Neural crest cell (in vitro differentiated cells): ENCODE data around the gene RAE1. TPM values are rescaled to one million over a fixed set of nuclear protein-coding genes. Genes with fewer than 3 reads are reported as not detected.

ENCODE experiments used
- DNase-seq: peaks from one replicate; pipeline ENCODE4 v3.0.0; 2021; ENCODE audit warnings: low read depth, mixed read lengths, low spot score
- H3K27ac Mint-ChIP-seq: one replicate; pipeline ENCODE4 v1.8.0; 2021; ENCODE audit warnings: mild to moderate bottlenecking, mixed read lengths; ENCODE audit not compliant: unreplicated experiment
- H3K27me3 Mint-ChIP-seq: 2 replicates; pipeline ENCODE4 v1.8.0; 2021; ENCODE audit warnings: low read depth, mild to moderate bottlenecking, mixed read lengths
- H3K36me3 Mint-ChIP-seq: 2 replicates; pipeline ENCODE4 v1.8.0; 2021; ENCODE audit warnings: low read depth, mild to moderate bottlenecking, mixed read lengths
- H3K4me1 Mint-ChIP-seq: 2 replicates; pipeline ENCODE4 v1.8.0; 2021; ENCODE audit warnings: mixed read lengths
- H3K4me3 Mint-ChIP-seq: one replicate; pipeline ENCODE4 v1.8.0; 2021; ENCODE audit warnings: mild to moderate bottlenecking, mixed read lengths
- H3K9me3 Mint-ChIP-seq: 2 replicates; pipeline ENCODE4 v1.8.0; 2021; ENCODE audit warnings: mixed read lengths
- total RNA-seq: library from RNA; stranded (reverse); gene quantifications from 2 replicates; pipeline ENCODE4 v1.2.1, GENCODE V29; 2021
- TF ChIP-seq, protein P1 (sequence below): fragments of 200-600 bp; sonication (generic); conservative IDR thresholded peaks from 2 replicates; pipeline ENCODE4 v1.5.0; 2021; ENCODE audit warnings: antibody characterized with exemption, mild to moderate bottlenecking

RAE1 gene
- total RNA-seq, 1 donor from 2014 or later, result 57.0 TPM

DNA sequence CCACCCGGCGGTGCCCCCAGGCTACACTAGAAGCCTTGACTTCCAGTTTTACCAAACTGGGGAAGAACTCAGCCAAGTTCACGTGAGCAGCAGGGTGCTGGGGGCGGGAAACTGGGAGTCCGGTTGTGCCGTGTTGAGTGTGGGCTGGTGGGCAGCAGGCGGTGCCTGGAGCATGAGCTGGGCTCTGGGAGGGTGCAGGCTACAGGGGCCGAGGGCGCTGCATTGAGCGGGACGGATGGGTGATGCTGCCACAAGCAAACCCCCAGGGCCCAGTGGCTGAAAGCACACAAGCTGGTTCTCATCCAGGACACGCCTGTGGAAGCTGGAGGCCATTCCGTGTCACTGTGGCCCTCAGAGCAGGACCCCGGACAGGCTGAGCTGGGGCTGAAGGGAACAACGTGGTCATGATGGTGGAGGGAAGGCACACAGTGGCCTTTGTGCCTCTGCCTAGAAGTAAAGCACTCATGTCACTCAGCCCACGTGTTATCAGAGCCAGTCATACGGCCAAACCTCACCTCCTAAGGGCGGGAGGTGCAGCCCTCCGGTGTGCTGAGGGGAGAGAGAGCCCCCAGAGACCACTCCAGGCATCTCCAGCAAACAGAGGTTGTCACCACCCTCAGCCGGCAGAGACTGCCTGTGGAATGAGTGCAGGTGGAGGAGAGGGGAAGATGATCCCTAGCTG lies 69.7 kb downstream of the RAE1 start:
- Mint-ChIP-seq H3K27me3 (no peaks in the 10 kb centered on the region), H3K27ac (no peak overlapping the region), H3K36me3 (no peaks in the 10 kb centered on the region), H3K4me3 (no peak overlapping the region), H3K4me1 (peaks cover 7% of the 10 kb centered on the region), H3K9me3 (no peaks in the 10 kb centered on the region)
- no peak for DNase-seq
- TF ChIP-seq, protein P1, sequence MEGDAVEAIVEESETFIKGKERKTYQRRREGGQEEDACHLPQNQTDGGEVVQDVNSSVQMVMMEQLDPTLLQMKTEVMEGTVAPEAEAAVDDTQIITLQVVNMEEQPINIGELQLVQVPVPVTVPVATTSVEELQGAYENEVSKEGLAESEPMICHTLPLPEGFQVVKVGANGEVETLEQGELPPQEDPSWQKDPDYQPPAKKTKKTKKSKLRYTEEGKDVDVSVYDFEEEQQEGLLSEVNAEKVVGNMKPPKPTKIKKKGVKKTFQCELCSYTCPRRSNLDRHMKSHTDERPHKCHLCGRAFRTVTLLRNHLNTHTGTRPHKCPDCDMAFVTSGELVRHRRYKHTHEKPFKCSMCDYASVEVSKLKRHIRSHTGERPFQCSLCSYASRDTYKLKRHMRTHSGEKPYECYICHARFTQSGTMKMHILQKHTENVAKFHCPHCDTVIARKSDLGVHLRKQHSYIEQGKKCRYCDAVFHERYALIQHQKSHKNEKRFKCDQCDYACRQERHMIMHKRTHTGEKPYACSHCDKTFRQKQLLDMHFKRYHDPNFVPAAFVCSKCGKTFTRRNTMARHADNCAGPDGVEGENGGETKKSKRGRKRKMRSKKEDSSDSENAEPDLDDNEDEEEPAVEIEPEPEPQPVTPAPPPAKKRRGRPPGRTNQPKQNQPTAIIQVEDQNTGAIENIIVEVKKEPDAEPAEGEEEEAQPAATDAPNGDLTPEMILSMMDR, result no peak

- H3K4me3 Mint-ChIP-seq, result no peak overlapping the region
- H3K4me1 Mint-ChIP-seq, result peaks cover 12% of the 10 kb centered on the region
- H3K36me3 Mint-ChIP-seq, result no peaks in the 10 kb centered on the region
- no peaks in the 10 kb centered on the region for H3K27me3 Mint-ChIP-seq
- no peak for DNase-seq
- TF ChIP-seq, protein P1, result no peak
- H3K9me3 Mint-ChIP-seq, result no peaks in the 10 kb centered on the region
- no peak overlapping the region for H3K27ac Mint-ChIP-seq
Observed at GRCh38 chr20:57421253-57422220, 70.5 kb downstream of the RAE1 start.

GRCh38 chr20:57422254-57422653 lies 71.2 kb downstream of the RAE1 start:
- Mint-ChIP-seq H3K9me3 (no peaks in the 10 kb centered on the region), H3K4me3 (no peak overlapping the region), H3K4me1 (peaks cover 12% of the 10 kb centered on the region), H3K27me3 (no peaks in the 10 kb centered on the region), H3K36me3 (no peaks in the 10 kb centered on the region), H3K27ac (no peak overlapping the region)
- TF ChIP-seq, protein P1, result no peak
- DNase-seq, result no peak

- H3K36me3 Mint-ChIP-seq, result no peaks in the 10 kb centered on the region
- TF ChIP-seq, protein P1, result no peak
- no peaks in the 10 kb centered on the region for H3K27me3 Mint-ChIP-seq
- no peak overlapping the region for H3K27ac Mint-ChIP-seq
- H3K4me1 Mint-ChIP-seq, result peaks cover 9% of the 10 kb centered on the region
- no peak overlapping the region for H3K4me3 Mint-ChIP-seq
- DNase-seq, result no peak
- no peaks in the 10 kb centered on the region for H3K9me3 Mint-ChIP-seq
Observed at GRCh38 chr20:57425150-57426013, 74.3 kb downstream of the RAE1 start.

- no peak for DNase-seq
- Mint-ChIP-seq H3K27me3 (no peaks in the 10 kb centered on the region), H3K9me3 (no peaks in the 10 kb centered on the region), H3K4me3 (no peak overlapping the region), H3K4me1 (peaks cover 9% of the 10 kb centered on the region), H3K36me3 (no peaks in the 10 kb centered on the region), H3K27ac (no peak overlapping the region)
- TF ChIP-seq, protein P1, result no peak
Observed at GRCh38 chr20:57426271-57426689, 75.2 kb downstream of the RAE1 start.
